Smooth muscle cell (in vitro differentiated cells): Measurements from ENCODE around the gene SLC25A12. TPM values are rescaled to one million over a fixed set of nuclear protein-coding genes. Genes with fewer than 3 reads are reported as not detected.

Experiments used
- DNase-seq: peaks from one replicate; lab custom pipeline; 2025; ENCODE audit not compliant: unreplicated experiment; lab: John Stamatoyannopoulos, UW
- H2AFZ ChIP-seq: fragments of 200-600 bp; sonication (generic); 2 replicates; pipeline ENCODE4 v1.6.0; 2016; ENCODE audit warnings: antibody characterized with exemption, low read depth, mild to moderate bottlenecking
- H3F3A ChIP-seq: fragments of 200-600 bp; sonication (generic); 2 replicates; pipeline ENCODE4 v1.6.0; 2017; ENCODE audit warnings: antibody characterized with exemption, low read depth
- H3K27ac ChIP-seq: fragments of 200-600 bp; sonication (generic); 2 replicates; pipeline ENCODE4 v1.5.1; 2016; ENCODE audit warnings: low read depth, mild to moderate bottlenecking
- H3K27me3 ChIP-seq: fragments of 200-600 bp; sonication (generic); 2 replicates; pipeline ENCODE4 v1.6.1; 2016; ENCODE audit warnings: low read depth, mild to moderate bottlenecking
- H3K36me3 ChIP-seq: fragments of 200-600 bp; sonication (generic); 2 replicates; pipeline ENCODE4 v1.5.1; 2016; ENCODE audit warnings: low read depth
- H3K4me1 ChIP-seq: fragments of 200-600 bp; sonication (generic); 2 replicates; pipeline ENCODE4 v1.5.1; 2016; ENCODE audit warnings: low read depth
- H3K4me2 ChIP-seq: fragments of 200-600 bp; sonication (generic); 2 replicates; pipeline ENCODE4 v1.6.0; 2016; ENCODE audit warnings: mild to moderate bottlenecking
- H3K4me3 ChIP-seq: fragments of 200-600 bp; sonication (generic); 2 replicates; pipeline ENCODE4 v1.5.1; 2016; ENCODE audit warnings: mild to moderate bottlenecking
- H3K79me2 ChIP-seq: fragments of 200-600 bp; sonication (generic); 2 replicates; pipeline ENCODE4 v1.6.0; 2016; ENCODE audit warnings: low read depth, mild to moderate bottlenecking
- H3K9ac ChIP-seq: fragments of 200-600 bp; sonication (generic); 2 replicates; pipeline ENCODE4 v1.6.0; 2016; ENCODE audit warnings: low read depth
- H3K9me3 ChIP-seq: fragments of 200-600 bp; sonication (generic); replicated peaks from 2 replicates; pipeline ENCODE4 v1.5.1; 2016; ENCODE audit warnings: low read depth
- H4K20me1 ChIP-seq: fragments of 200-600 bp; sonication (generic); 2 replicates; pipeline ENCODE4 v1.6.0; 2016; ENCODE audit warnings: low read depth
- CTCF ChIP-seq: fragments of 200-600 bp; sonication (generic); IDR thresholded peaks from 2 replicates; pipeline ENCODE4 v1.5.1; 2017; ENCODE audit warnings: borderline replicate concordance, mild to moderate bottlenecking, antibody characterized with exemption; ENCODE audit not compliant: insufficient read depth, poor library complexity, severe bottlenecking
- WGBS: methylation state at CpG from one replicate; pipeline ENCODE4 v1.1.7; 2016; ENCODE audit warnings: low lambda C conversion rate; 5-methylcytosine and 5-hydroxymethylcytosine counted together
- polyA plus RNA-seq: library from polyadenylated mRNA; unstranded; fragments of >200 nt; fragmentation: Nextera tagmentation; extraction: Ambion mirVana; gene quantifications from 2 replicates; pipeline ENCODE4 v1.2.1, GENCODE V29; 2016
- total RNA-seq: library from RNA; depleted of rRNA; stranded (reverse); fragments of >200 nt; gene quantifications from 2 replicates; pipeline ENCODE4 v1.2.3, GENCODE V29; 2014

Gene SLC25A12
- total and polyA plus RNA-seq, 2 experiments from 2014 or later: 10.5 to 22.4 TPM

GRCh38 chr2:171793691-171794678 is 100.1 kb downstream of the SLC25A12 start:
- Histone ChIP-seq H3K4me1 (peaks cover 61% of the 10 kb centered on the region), H4K20me1 (no peaks in the 10 kb centered on the region), H3F3A (no peaks in the 10 kb centered on the region), H3K27me3 (no peaks in the 10 kb centered on the region), H2AFZ (no peak overlapping the region), H3K4me2 (no peak overlapping the region), H3K9ac (no peak overlapping the region), H3K27ac (no peak overlapping the region), H3K4me3 (no peak overlapping the region), H3K79me2 (no peaks in the 10 kb centered on the region), H3K9me3 (no peaks in the 10 kb centered on the region), H3K36me3 (no peaks in the 10 kb centered on the region)
- WGBS: 64% methylated on average over 6 of the region's 6 CpGs
- DNase-seq: no peak
- no peak for TF ChIP-seq CTCF

GRCh38 chr2:171792886-171793580 is 101.0 kb downstream of the SLC25A12 start:
- Histone ChIP-seq H4K20me1 (no peaks in the 10 kb centered on the region), H3K27ac (no peak overlapping the region), H3K79me2 (no peaks in the 10 kb centered on the region), H3F3A (no peaks in the 10 kb centered on the region), H2AFZ (no peak overlapping the region), H3K36me3 (no peaks in the 10 kb centered on the region), H3K9me3 (no peaks in the 10 kb centered on the region), H3K9ac (no peak overlapping the region), H3K27me3 (no peaks in the 10 kb centered on the region), H3K4me2 (no peak overlapping the region), H3K4me1 (peaks cover 53% of the 10 kb centered on the region), H3K4me3 (no peak overlapping the region)
- no peak for DNase-seq
- 59% methylated on average over 4 of the region's 4 CpGs for WGBS
- no peak for TF ChIP-seq CTCF

GRCh38 chr2:171792157-171792556 is 101.9 kb downstream of the SLC25A12 start:
- Histone ChIP-seq H3F3A (no peaks in the 10 kb centered on the region), H3K27me3 (no peaks in the 10 kb centered on the region), H3K4me2 (no peak overlapping the region), H4K20me1 (no peaks in the 10 kb centered on the region), H3K4me3 (no peak overlapping the region), H3K27ac (no peak overlapping the region), H3K9ac (no peak overlapping the region), H3K36me3 (no peaks in the 10 kb centered on the region), H3K4me1 (peaks cover 47% of the 10 kb centered on the region), H3K9me3 (no peaks in the 10 kb centered on the region), H3K79me2 (no peaks in the 10 kb centered on the region), H2AFZ (no peak overlapping the region)
- WGBS: 96% methylated on average over 3 of the region's 3 CpGs
- no peak for TF ChIP-seq CTCF
- DNase-seq: no peak
